Upper lobe of left lung (tissue), 6 donors: ENCODE results near the gene SORCS1. TPM values are rescaled to one million over a fixed set of nuclear protein-coding genes. Genes with fewer than 3 reads are reported as not detected.

Experiments
- ATAC-seq, 2 donors: fragments of 200-7000 bp; cut with Tn5 transposase; one replicate each; pipeline ENCODE4 v1.9.1; 2022; ENCODE audit warnings: mild to moderate bottlenecking in 2 of 2, moderate library complexity in 2 of 2; ENCODE audit not compliant: low FRiP score in 2 of 2
- DNase-seq, 2 donors: peaks; one replicate each; pipeline ENCODE4 v3.0.0-alpha.2; 2019 to 2020
- H3K27ac ChIP-seq, 4 donors: fragments of 200-600 bp; sonication (generic); one replicate each; pipeline ENCODE4 v1.5.1; 2016 to 2019
- H3K27me3 ChIP-seq, 4 donors: fragments of 200-600 bp; sonication (generic); one replicate each; pipeline ENCODE4 v1.5.1; 2017 to 2019
- H3K36me3 ChIP-seq, 4 donors: fragments of 200-600 bp; sonication (generic); one replicate each; pipeline ENCODE4 v1.5.1; 2016 to 2019
- H3K4me1 ChIP-seq, 4 donors: fragments of 200-600 bp; sonication (generic); one replicate each; pipeline ENCODE4 v1.5.1; 2018 to 2019
- H3K4me3 ChIP-seq, 4 donors: fragments of 200-600 bp; sonication (generic); one replicate each; pipeline ENCODE4 v1.5.1; 2017 to 2019; ENCODE audit warnings: mild to moderate bottlenecking in 2 of 4, moderate library complexity in 1 of 4
- H3K9me3 ChIP-seq, 4 donors: fragments of 200-600 bp; sonication (generic); one replicate each; pipeline ENCODE4 v1.5.1; 2018 to 2019
- EP300 ChIP-seq, 4 donors: sonication (generic); formaldehyde crosslinking; IDR thresholded peaks; one replicate each; pipeline ENCODE4 v1.5.1; 2017; ENCODE audit warnings: antibody characterized with exemption in 4 of 4, control low read depth in 2 of 4
- POLR2A ChIP-seq, 4 donors: fragments of 450-650 bp; IDR thresholded peaks; one replicate each; pipeline ENCODE4 v1.5.1; 2016 to 2017; ENCODE audit warnings: antibody characterized with exemption in 4 of 4, mild to moderate bottlenecking in 2 of 4
- POLR2AphosphoS5 ChIP-seq, 2 donors: sonication (generic); formaldehyde crosslinking; IDR thresholded peaks; one replicate each; pipeline ENCODE4 v1.5.1; 2017; ENCODE audit warnings: antibody characterized with exemption in 2 of 2
- WGBS, 2 donors: methylation state at CpG; one replicate each; pipeline ENCODE4 v1.1.5; 2017 to 2018; 5-methylcytosine and 5-hydroxymethylcytosine counted together
- total RNA-seq, 6 donors: library from RNA; depleted of rRNA in 4 of 6; stranded (reverse); fragments of >200 nt in 4 of 6; gene quantifications; one replicate each; pipeline versions ENCODE4 v1.1.0 to v1.2.1, GENCODE V29; 2016 to 2021
- TF ChIP-seq, protein P1 (sequence below), 6 experiments: fragments of 450-650 bp in 4 of 6; fragments of 200-600 bp in 2 of 6; sonication (generic) in 2 of 6; IDR thresholded peaks; one replicate each; pipeline ENCODE4 v1.5.1; 2016 to 2019; ENCODE audit warnings: antibody characterized with exemption in 6 of 6
- donor health status: DM: no; HTN: no; CAD: no; lungs with moderate emphysema.
- donor health status: DM: no; HTN: yes; CAD: no; lungs with severe emphysema.

The SORCS1 gene
- total RNA-seq, 6 donors from 2014 or later: 0.10 to 0.77 (median 0.10) TPM; not detected in 3

DNA sequence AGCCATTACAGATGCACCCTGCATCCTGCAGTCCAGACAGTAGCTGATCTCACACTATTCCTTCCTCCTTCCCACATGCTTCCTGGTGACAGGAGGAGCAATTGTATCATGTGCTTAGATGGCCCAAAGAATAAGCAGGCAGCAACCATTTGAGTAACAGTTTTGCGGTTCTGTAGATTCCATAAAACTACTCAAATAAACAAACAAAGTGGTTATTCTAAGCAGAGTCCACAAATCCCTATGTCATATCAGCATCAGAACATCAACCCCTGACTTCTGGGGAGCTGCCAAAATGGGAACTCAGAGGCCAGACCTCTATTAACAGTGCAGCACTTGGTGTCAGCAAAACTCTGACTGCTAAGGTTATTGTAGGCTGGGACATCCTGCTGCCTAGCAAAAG is 226.0 kb downstream of the SORCS1 start:
- no peak overlapping the region for H3K27ac ChIP-seq
- DNase-seq: no peak

DNA sequence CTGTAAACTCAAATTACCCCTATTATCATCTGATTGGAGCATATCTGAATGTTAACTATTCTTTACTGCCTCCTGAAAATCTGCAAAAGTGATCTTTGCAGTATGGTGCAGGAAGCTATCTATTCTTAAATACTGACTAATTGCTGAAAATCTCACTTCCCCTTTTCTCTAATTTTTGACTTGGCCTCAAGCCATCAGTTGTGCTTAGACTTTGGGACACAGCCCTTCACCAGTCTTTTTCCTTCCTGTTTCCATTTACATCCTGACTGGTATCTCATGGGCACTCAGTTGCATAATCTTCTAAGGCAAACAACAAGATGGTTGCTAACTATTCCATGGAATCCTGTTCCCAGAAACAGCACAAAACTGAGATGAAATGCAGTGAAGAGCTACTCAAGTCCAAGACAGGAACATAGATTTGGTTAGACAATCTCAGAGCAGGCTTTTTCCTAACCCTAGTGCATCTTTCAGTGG is 228.5 kb downstream of the SORCS1 start:
- ATAC-seq (peak in 1 of 2 donors; percentile 70), DNase-seq (no peak)
- no peaks in the 10 kb centered on the region for H3K36me3 ChIP-seq
- no peak for TF ChIP-seq POLR2AphosphoS5 (IDR thresholded peaks at IDR 0.05)
- TF ChIP-seq POLR2A (IDR thresholded peaks at IDR 0.05): no peak
- TF ChIP-seq EP300 (IDR thresholded peaks at IDR 0.05): no peak
- TF ChIP-seq, protein P1, sequence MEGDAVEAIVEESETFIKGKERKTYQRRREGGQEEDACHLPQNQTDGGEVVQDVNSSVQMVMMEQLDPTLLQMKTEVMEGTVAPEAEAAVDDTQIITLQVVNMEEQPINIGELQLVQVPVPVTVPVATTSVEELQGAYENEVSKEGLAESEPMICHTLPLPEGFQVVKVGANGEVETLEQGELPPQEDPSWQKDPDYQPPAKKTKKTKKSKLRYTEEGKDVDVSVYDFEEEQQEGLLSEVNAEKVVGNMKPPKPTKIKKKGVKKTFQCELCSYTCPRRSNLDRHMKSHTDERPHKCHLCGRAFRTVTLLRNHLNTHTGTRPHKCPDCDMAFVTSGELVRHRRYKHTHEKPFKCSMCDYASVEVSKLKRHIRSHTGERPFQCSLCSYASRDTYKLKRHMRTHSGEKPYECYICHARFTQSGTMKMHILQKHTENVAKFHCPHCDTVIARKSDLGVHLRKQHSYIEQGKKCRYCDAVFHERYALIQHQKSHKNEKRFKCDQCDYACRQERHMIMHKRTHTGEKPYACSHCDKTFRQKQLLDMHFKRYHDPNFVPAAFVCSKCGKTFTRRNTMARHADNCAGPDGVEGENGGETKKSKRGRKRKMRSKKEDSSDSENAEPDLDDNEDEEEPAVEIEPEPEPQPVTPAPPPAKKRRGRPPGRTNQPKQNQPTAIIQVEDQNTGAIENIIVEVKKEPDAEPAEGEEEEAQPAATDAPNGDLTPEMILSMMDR (IDR thresholded peaks at IDR 0.05): no peak
- peaks cover 0 to 7% (median 6%) of the 10 kb centered on the region in 4 donors for H3K4me1 ChIP-seq
- H3K27ac ChIP-seq: peak overlapping the region in 1 of 4 donors; percentile 48
- H3K27me3 ChIP-seq: no peaks in the 10 kb centered on the region
- no peaks in the 10 kb centered on the region for H3K9me3 ChIP-seq
- no peak overlapping the region for H3K4me3 ChIP-seq

More for the DNA sequence above, 226.0 kb downstream of the SORCS1 start:
- H3K36me3 ChIP-seq: no peaks in the 10 kb centered on the region
- H3K9me3 ChIP-seq: no peaks in the 10 kb centered on the region
- no peak for ATAC-seq
- peaks cover 0 to 9% (median 0%) of the 10 kb centered on the region in 4 donors for H3K4me1 ChIP-seq
- no peaks in the 10 kb centered on the region for H3K27me3 ChIP-seq
- no peak overlapping the region for H3K4me3 ChIP-seq
- 59 to 77% methylated on average over 1 of the region's 1 CpG for WGBS, 2 donors
- TF ChIP-seq POLR2A (IDR thresholded peaks at IDR 0.05) (no peak), EP300 (IDR thresholded peaks at IDR 0.05) (no peak), POLR2AphosphoS5 (IDR thresholded peaks at IDR 0.05) (no peak)
- TF ChIP-seq, protein P1 (IDR thresholded peaks at IDR 0.05): no peak

DNA sequence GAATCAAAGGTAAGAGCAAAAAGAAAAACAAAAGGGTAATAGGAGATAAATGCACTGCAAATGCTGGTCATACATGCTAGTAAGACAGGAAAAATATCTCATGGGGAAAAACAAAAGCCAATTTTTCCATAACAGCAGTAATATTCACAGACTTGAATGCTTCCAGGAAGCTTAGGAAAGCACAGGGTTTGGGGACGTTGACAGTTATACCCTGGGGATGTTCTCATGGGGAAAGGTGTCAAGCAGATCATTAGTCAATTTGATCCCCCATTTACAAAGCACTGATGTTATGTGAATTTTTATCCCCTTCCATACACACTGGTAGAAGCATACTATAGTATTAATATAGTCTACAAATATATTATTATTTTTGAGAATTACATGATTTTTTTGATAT is 232.7 kb downstream of the SORCS1 start:
- no peak for ATAC-seq
- no peak overlapping the region for H3K4me3 ChIP-seq
- no peaks in the 10 kb centered on the region for H3K27me3 ChIP-seq
- 26 to 35% methylated on average over 1 of the region's 1 CpG for WGBS, 2 donors
- no peak overlapping the region for H3K27ac ChIP-seq
- TF ChIP-seq POLR2A (IDR thresholded peaks at IDR 0.05) (no peak), POLR2AphosphoS5 (IDR thresholded peaks at IDR 0.05) (no peak), EP300 (IDR thresholded peaks at IDR 0.05) (no peak)
- TF ChIP-seq, protein P1 (IDR thresholded peaks at IDR 0.05): no peak
- no peak for DNase-seq
- peaks cover 0 to 18% (median 8%) of the 10 kb centered on the region in 4 donors for H3K4me1 ChIP-seq
- H3K36me3 ChIP-seq: no peaks in the 10 kb centered on the region
- H3K9me3 ChIP-seq: no peaks in the 10 kb centered on the region

DNA sequence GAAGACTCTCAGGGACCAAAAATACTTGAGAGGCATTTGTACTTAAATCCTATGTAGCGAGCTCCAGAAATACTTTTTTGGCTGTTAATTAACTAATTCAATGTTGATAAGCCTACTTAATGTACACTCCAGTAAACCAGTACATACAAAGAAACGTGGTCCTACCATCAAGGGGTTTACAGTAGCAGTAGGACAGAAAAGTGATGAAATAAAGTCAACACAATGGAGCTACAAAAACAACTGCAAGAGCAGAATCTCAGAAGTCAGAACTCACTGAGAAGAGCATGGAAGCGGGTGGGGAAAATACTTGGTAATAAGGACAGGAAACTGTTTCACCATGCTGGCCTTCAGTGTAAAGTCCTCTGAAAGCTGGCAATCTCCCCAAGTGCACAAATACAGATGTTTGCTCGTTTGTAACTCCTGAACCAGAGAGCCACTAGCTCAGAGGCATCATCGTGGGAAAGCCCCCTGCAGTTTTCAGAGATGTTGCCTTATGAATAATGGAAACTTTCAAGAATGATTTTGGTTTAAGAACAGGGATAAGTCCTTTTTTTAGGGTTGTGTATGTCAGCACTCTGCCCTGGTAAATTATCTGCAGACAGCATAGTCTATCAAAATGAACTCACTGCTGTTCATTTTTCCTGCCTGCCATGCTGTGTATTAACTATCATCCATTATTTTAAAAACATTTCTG is 233.2 kb downstream of the SORCS1 start:
- H3K27ac ChIP-seq: no peak overlapping the region
- peaks cover 0 to 18% (median 8%) of the 10 kb centered on the region in 4 donors for H3K4me1 ChIP-seq
- H3K36me3 ChIP-seq: no peaks in the 10 kb centered on the region
- ATAC-seq (peak; percentile 38 to 49), DNase-seq (peak in 1 of 2 donors; percentile 59)
- no peaks in the 10 kb centered on the region for H3K9me3 ChIP-seq
- no peak overlapping the region for H3K4me3 ChIP-seq
- TF ChIP-seq, protein P1 (IDR thresholded peaks at IDR 0.05): no peak
- peak in 1 of 4 donors; percentile 8 for TF ChIP-seq POLR2A (IDR thresholded peaks at IDR 0.05)
- H3K27me3 ChIP-seq: no peaks in the 10 kb centered on the region
- WGBS, 2 donors: 21 to 39% methylated on average over 5 of the region's 5 CpGs

DNA sequence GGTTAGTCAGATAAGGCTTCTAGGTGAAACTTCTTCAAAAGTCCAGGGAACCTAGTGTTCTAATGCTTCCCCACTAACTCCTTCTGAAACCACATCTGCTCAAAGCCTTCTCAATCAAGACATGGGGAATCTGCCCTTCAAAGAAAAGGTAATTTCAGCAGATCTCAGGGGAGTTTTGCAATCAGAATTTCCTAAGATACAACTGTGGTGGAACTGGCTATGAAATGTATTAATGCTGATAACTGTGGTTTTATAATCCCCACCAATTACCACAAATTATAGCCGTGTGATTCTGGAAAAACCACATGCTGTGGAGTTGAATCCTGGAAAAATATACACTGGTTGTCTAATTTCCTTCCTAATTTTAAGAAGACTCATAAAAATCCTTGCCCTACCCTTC is 233.8 kb downstream of the SORCS1 start:
- ATAC-seq: peak in 1 of 2 donors; percentile 34
- Histone ChIP-seq H3K9me3 (no peaks in the 10 kb centered on the region), H3K27me3 (no peaks in the 10 kb centered on the region), H3K4me1 (peaks cover 0 to 18% (median 8%) of the 10 kb centered on the region in 4 donors), H3K36me3 (no peaks in the 10 kb centered on the region), H3K27ac (no peak overlapping the region), H3K4me3 (no peak overlapping the region)
- WGBS, 2 donors: 32 to 55% methylated on average over 1 of the region's 1 CpG
- DNase-seq: no peak
- no peak for TF ChIP-seq POLR2A (IDR thresholded peaks at IDR 0.05)
- no peak for TF ChIP-seq POLR2AphosphoS5 (IDR thresholded peaks at IDR 0.05)
